Stimulated activated CD4-positive, alpha-beta T cell treated with anti-CD3 and anti-CD28 coated beads, TNF-alpha, amount 100 ng/mL, for 1 hour (primary cell): ENCODE measurements around the gene IMPDH2.

Source experiments
- DNase-seq, 3 donors: peaks; one replicate each; pipeline ENCODE4 v3.0.0-alpha.2; 2020; ENCODE audit warnings: low read depth in 3 of 3, low spot score in 1 of 3

The IMPDH2 gene

GRCh38 chr3:48984663-48985062, 44.5 kb downstream of the IMPDH2 start:
- DNase-seq: no peak

DNA sequence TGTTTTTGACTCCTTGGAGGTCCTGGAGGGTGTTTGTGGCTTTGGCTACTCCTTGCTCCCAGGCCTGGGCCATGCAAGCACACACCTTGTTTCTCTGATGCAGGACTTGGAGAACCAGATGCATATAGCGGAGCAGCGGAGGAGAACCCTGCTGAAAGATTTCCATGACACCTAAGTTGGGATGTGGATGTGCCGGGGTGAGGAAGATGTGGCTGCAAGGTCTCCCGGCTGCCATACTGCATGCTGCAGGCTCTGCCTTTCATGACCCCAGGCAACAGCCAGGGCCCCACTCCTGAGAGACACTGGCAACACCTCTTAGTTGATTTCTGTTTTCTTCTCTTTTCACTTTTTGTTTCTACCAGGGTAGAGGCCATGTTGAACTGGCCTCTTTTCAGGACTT, 46.1 kb downstream of the IMPDH2 start:
- no peak for DNase-seq

DNA sequence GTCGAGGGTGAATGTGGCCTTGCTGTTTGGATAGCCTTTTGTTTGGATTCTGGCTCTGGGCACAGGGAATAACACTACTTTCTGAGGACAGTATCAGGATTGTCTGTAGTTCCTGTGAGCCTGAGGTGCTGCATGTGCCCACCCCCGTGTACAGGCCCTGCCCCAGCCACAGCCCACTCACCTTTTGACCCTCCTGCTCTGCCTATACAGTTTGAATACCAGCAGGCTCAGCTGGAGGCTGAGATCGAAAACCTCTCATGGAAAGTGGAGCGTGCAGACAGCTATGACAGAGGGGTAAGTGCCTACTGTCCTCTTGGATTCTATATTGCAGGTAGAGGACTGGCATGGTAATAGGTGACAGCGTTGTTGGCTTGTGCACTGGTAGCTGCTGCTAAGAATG, 46.5 kb downstream of the IMPDH2 start:
- DNase-seq: no peak

GRCh38 chr3:48982016-48982415, 47.2 kb downstream of the IMPDH2 start:
- no peak for DNase-seq

DNA sequence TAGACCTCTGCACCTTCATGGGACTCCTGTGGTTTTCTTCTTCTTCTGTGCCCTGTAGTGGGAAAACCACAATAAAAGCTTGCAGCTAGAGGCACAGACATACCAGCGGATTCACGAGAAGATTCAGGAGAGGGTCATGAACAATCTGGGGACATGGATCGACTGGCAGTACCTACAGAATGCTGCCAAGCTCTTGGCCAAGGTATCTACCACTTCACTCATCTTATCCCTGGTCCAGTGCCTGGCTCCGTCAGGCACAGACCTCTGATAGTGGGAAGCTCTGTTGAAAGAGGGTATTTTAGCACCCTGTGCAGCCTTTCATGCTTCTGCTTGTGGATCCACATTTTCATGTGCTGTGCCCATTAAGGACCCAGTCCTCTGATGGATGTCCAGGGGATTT, 48.9 kb downstream of the IMPDH2 start:
- DNase-seq: no peak

- no peak for DNase-seq
These were observed 49.7 kb downstream of the IMPDH2 start for GRCh38 chr3:48979451-48979850.
